GM12878 (cell line): ENCODE measurements around the gene MYMX. TPM values are rescaled to one million over a fixed set of nuclear protein-coding genes. Genes with fewer than 3 reads are reported as not detected.

Source experiments
- ATAC-seq: fragments of 200-7000 bp; cut with Tn5 transposase; 3 replicates; pipeline ENCODE4 v1.9.1; 2020; ENCODE audit warnings: mild to moderate bottlenecking, moderate library complexity
- BruUV-seq: library from RNA; stranded (reverse); fragments of 400-500 nt; replicated peaks from 2 replicates; lab custom pipeline; 2021; lab: Mats Ljungman, UMichigan
- CTCF ChIA-PET: fragments of 300-600 bp; sonication (Branson Sonifier 250); formaldehyde crosslinking; extraction: SDS; loops from one replicate; lab custom pipeline; 2021; ENCODE audit warnings: inconsistent platforms; lab: Yijun Ruan, JAX
- POLR2A ChIA-PET: fragments of 350-600 bp; formaldehyde crosslinking; extraction: SDS; loops from one replicate; lab custom pipeline; 2021; ENCODE audit warnings: inconsistent platforms; lab: Charles Lee
- RAD21 ChIA-PET: fragments of 300-600 bp; sonication (Branson Sonifier 250); formaldehyde crosslinking; loops from one replicate; lab custom pipeline; 2023; ENCODE audit warnings: antibody characterized with exemption; ENCODE audit not compliant: unreplicated experiment; lab: Charles Lee
- SMC1A ChIA-PET: fragments of 300-600 bp; sonication (Branson Sonifier 250); formaldehyde crosslinking; loops from one replicate; lab custom pipeline; 2023; ENCODE audit not compliant: unreplicated experiment, uncharacterized antibody; lab: Charles Lee
- DNase-seq: peaks from one replicate; pipeline ENCODE4 v3.0.0-alpha.2; 2011; ENCODE audit warnings: low read depth, low spot score
- FAIRE-seq: peaks from 3 replicates; lab custom pipeline; 2011; peaks lifted over from hg19 to GRCh38; lab: Jason Lieb, UNC
- H2AFZ ChIP-seq: 2 replicates; pipeline ENCODE4 v1.6.0; 2011; ENCODE audit warnings: low read depth, low read length, control low read depth; ENCODE audit not compliant: control insufficient read depth
- H3K27ac ChIP-seq: 2 replicates; pipeline ENCODE4 v1.5.1; 2011; ENCODE audit warnings: control low read depth; ENCODE audit not compliant: control insufficient read depth, insufficient read depth
- H3K27me3 ChIP-seq, 2 experiments: replicated peaks in 1 of 2; 2 replicates each; pipeline versions ENCODE4 v1.6.0 to v1.6.1; 2011; ENCODE audit warnings: low read length in 1 of 2; ENCODE audit not compliant: control insufficient read depth in 2 of 2, insufficient read depth in 2 of 2
- H3K36me3 ChIP-seq, 2 experiments: 2 replicates each; pipeline ENCODE4 v1.5.1; 2011; ENCODE audit warnings: low read length in 1 of 2; ENCODE audit not compliant: control insufficient read depth in 2 of 2, insufficient read depth in 2 of 2
- H3K4me1 ChIP-seq: 2 replicates; pipeline ENCODE4 v1.6.1; 2011; ENCODE audit warnings: mild to moderate bottlenecking, low read length, moderate library complexity, mixed read lengths; ENCODE audit not compliant: control insufficient read depth, insufficient read depth
- H3K4me2 ChIP-seq: 2 replicates; pipeline ENCODE4 v1.6.0; 2011; ENCODE audit warnings: control low read depth; ENCODE audit not compliant: control insufficient read depth, insufficient read depth
- H3K4me3 ChIP-seq: fragments of 200-600 bp; sonication (generic); 2 replicates; pipeline ENCODE4 v1.5.1; 2016
- H3K79me2 ChIP-seq: 2 replicates; pipeline ENCODE4 v1.6.0; 2011; ENCODE audit warnings: low read length; ENCODE audit not compliant: control insufficient read depth, insufficient read depth
- H3K9ac ChIP-seq: 2 replicates; pipeline ENCODE4 v1.8.0; 2011; ENCODE audit warnings: low read length, control low read depth, mixed read lengths; ENCODE audit not compliant: control insufficient read depth, insufficient read depth
- H3K9me3 ChIP-seq: replicated peaks from 3 replicates; pipeline ENCODE4 v1.5.1; 2011; ENCODE audit warnings: mild to moderate bottlenecking, low read length; ENCODE audit not compliant: control insufficient read depth, insufficient read depth
- H4K20me1 ChIP-seq: 2 replicates; pipeline ENCODE4 v1.6.0; 2011; ENCODE audit not compliant: control insufficient read depth, insufficient read depth
- ASH2L ChIP-seq: fragments of 300-600, 200-600 bp; sonication (generic); IDR thresholded peaks from 2 replicates; pipeline ENCODE4 v1.6.1; 2017; ENCODE audit warnings: low read depth, mild to moderate bottlenecking, borderline replicate concordance
- CBX5 ChIP-seq: sonication (generic); IDR thresholded peaks from 2 replicates; pipeline ENCODE4 v1.6.1; 2016; ENCODE audit warnings: low read depth, moderate library complexity, mild to moderate bottlenecking, inconsistent platforms
- CREM ChIP-seq: IDR thresholded peaks from 2 replicates; pipeline ENCODE4 v1.6.1; 2014; ENCODE audit warnings: antibody characterized with exemption, low read depth
- GATAD2B ChIP-seq: fragments of 450-650 bp; conservative IDR thresholded peaks from 2 replicates; pipeline ENCODE4 v1.6.1; 2017; ENCODE audit warnings: low read depth, mild to moderate bottlenecking, moderate library complexity
- HDAC2 ChIP-seq: fragments of 200-600 bp; sonication (generic); IDR thresholded peaks from 2 replicates; pipeline ENCODE4 v1.6.1; 2017
- HDGF ChIP-seq: fragments of 450-650 bp; IDR thresholded peaks from 2 replicates; pipeline ENCODE4 v1.6.1; 2016; ENCODE audit warnings: antibody characterized with exemption
- IKZF1 ChIP-seq: fragments of 450-650 bp; conservative IDR thresholded peaks from 2 replicates; pipeline ENCODE4 v1.6.1; 2017; ENCODE audit warnings: antibody characterized with exemption, mild to moderate bottlenecking
- LARP7 ChIP-seq: fragments of 450-650 bp; IDR thresholded peaks from 2 replicates; pipeline ENCODE4 v1.6.1; 2017; ENCODE audit warnings: mild to moderate bottlenecking
- POLR2A ChIP-seq: IDR thresholded peaks from 2 replicates; pipeline ENCODE4 v1.6.1; 2011; ENCODE audit warnings: low read depth, mild to moderate bottlenecking, low read length
- POLR2AphosphoS5 ChIP-seq: IDR thresholded peaks from 2 replicates; pipeline ENCODE4 v1.6.1; 2011; ENCODE audit warnings: mild to moderate bottlenecking, low read length, inconsistent platforms
- RAD21 ChIP-seq: IDR thresholded peaks from 2 replicates; pipeline ENCODE4 v1.6.1; 2011; ENCODE audit warnings: mild to moderate bottlenecking, low read depth, low read length, moderate library complexity; ENCODE audit not compliant: insufficient read depth
- RCOR1 ChIP-seq: conservative IDR thresholded peaks from 2 replicates; pipeline ENCODE4 v1.6.1; 2012; ENCODE audit warnings: low read depth, low read length, improper control_type of control experiment
- RUNX3 ChIP-seq: IDR thresholded peaks from 2 replicates; pipeline ENCODE4 v1.6.1; 2012; ENCODE audit warnings: low read length, inconsistent platforms
- SMAD1 ChIP-seq: fragments of 450-650 bp; IDR thresholded peaks from 2 replicates; pipeline ENCODE4 v1.6.1; 2018; ENCODE audit warnings: mild to moderate bottlenecking, low read depth; ENCODE audit not compliant: partially characterized antibody
- ZNF207 ChIP-seq: fragments of 450-650 bp; IDR thresholded peaks from 2 replicates; pipeline ENCODE4 v1.6.1; 2014; ENCODE audit warnings: antibody characterized with exemption, mild to moderate bottlenecking, borderline replicate concordance
- WGBS: methylation state at CpG from one replicate; pipeline ENCODE4 v1.1.6; 2016; ENCODE audit warnings: low lambda C conversion rate; ENCODE audit not compliant: insufficient replicate concordance, insufficient coverage; ENCODE audit errors: missing lambda C conversion rate; 5-methylcytosine and 5-hydroxymethylcytosine counted together
- in situ Hi-C: fragments of 300-500 bp; cut with MboI; formaldehyde crosslinking; loops from 9 replicates; pipeline ENCODE4 v1.14.3; 2018; ENCODE audit warnings: mixed read lengths
- intact Hi-C: fragments of 100-400 bp; cut with micrococcal nuclease; formaldehyde crosslinking; loops from one replicate; pipeline ENCODE4 v1.14.2; 2022; ENCODE audit not compliant: unreplicated experiment
- polyA plus RNA-seq, 11 experiments: library from polyadenylated mRNA; depleted of rRNA in 4 of 11; unstranded in 6 of 11; stranded (reverse) in 5 of 11; fragments of >200 nt; fragmentation: Nextera tagmentation in 4 of 11; fragmentation: Illumina TruSeq in 1 of 11; extraction: Ambion mirVana in 4 of 11; extraction: Trizol in 1 of 11; gene quantifications; 1 replicate in 1 of 11; 2 replicates in 10 of 11; pipeline versions ENCODE4 v1.2.1 to v1.2.3, GENCODE V29; 2011 to 2016; ENCODE audit warnings: inconsistent platforms in 2 of 11, missing spikeins in 2 of 11, low read depth in 1 of 11
- total RNA-seq, 4 experiments: library from RNA; depleted of rRNA in 3 of 4; stranded (reverse); fragments of >200 nt in 3 of 4; fragmentation: Illumina TruSeq in 1 of 4; extraction: Trizol in 1 of 4; gene quantifications; 2 replicates each; pipeline versions ENCODE4 v1.2.1 to v1.2.3, GENCODE V29; 2013 to 2021
- TF ChIP-seq, protein P1 (sequence below): IDR thresholded peaks from 2 replicates; pipeline ENCODE4 v1.6.1; 2011; ENCODE audit warnings: borderline replicate concordance, low read depth, mild to moderate bottlenecking, moderate library complexity, low read length; ENCODE audit not compliant: insufficient read depth, poor library complexity, severe bottlenecking

MYMX gene
- total and polyA plus RNA-seq, 10 of the 15 experiments (the other 5 are each of a cell fraction or from before 2014, with no cell fraction given): not detected

DNA sequence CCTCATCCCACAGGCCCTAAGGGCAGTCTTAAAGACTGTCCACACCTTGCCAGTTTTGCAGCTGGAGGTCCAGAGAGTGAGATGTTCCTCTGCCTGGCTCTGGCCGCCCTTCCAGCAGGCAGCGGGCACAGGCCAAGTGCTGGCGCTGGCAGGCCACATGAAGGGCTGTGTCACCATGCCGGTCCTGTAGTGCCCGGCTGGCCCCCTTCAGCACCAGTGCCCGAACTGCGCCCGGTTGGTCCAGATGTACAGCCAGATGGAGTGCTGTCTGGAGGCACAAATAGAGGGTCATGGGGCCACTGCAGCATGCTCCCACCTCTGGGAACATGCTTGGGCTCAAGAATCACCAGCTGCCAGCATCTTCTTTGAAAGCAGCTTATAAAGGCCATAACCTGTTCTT lies 44.9 kb downstream of the MYMX start:
- Histone ChIP-seq H3K9ac (peak overlapping the region; percentile 90), H3K4me2 (peak overlapping the region; percentile 98), H4K20me1 (no peaks in the 10 kb centered on the region), H3K79me2 (peaks cover 82% of the 10 kb centered on the region), H2AFZ (no peak overlapping the region), H3K27ac (peak overlapping the region; percentile 99), H3K9me3 (no peaks in the 10 kb centered on the region), H3K36me3 (peaks cover 13 to 21% of the 10 kb centered on the region in 2 experiments), H3K27me3 (no peaks in the 10 kb centered on the region), H3K4me3 (peak overlapping the region; percentile 98), H3K4me1 (peaks cover 62% of the 10 kb centered on the region)
- ChIA-PET SMC1A (interaction anchor here (1.3 to 2.2 kb wide), 4 partner anchors 14 to 166 kb away, joined by 3 to 18 read pairs (median 5); partner anchors contain the start of gene HSP90AB1), RAD21 (interaction anchor here (0.7 to 2.2 kb wide), 8 partner anchors 8 to 85 kb away, joined by 3 to 12 read pairs (median 5); partner anchors contain the start of genes HSP90AB1 and SLC29A1), CTCF (interaction anchor here (1.2 to 2.5 kb wide), 13 partner anchors 8 to 164 kb away, joined by 3 to 24 read pairs (median 5); partner anchors contain the start of gene HSP90AB1), POLR2A (interaction anchor here (0.6 to 10.7 kb wide), 7 partner anchors 10 to 188 kb away, joined by 4 to 131 read pairs (median 8); partner anchors contain the start of genes HSP90AB1 and SLC29A1)
- in situ Hi-C loops: no loop called here
- TF ChIP-seq CBX5: no peak
- no peak for TF ChIP-seq IKZF1
- TF ChIP-seq HDGF: no peak
- peak; percentile 11; the same call in 1 of the 2 replicates for TF ChIP-seq POLR2AphosphoS5
- no peak for TF ChIP-seq CREM
- 0 out of 2 replicates have a peak, but pooled peaks have one; percentile 37 for TF ChIP-seq LARP7
- no peak for TF ChIP-seq RCOR1
- no peak for TF ChIP-seq ASH2L
- TF ChIP-seq RAD21: no peak
- TF ChIP-seq GATAD2B: peak; percentile 5; the same call in 1 of the 2 replicates
- no peak for TF ChIP-seq POLR2A
- TF ChIP-seq, protein P1, sequence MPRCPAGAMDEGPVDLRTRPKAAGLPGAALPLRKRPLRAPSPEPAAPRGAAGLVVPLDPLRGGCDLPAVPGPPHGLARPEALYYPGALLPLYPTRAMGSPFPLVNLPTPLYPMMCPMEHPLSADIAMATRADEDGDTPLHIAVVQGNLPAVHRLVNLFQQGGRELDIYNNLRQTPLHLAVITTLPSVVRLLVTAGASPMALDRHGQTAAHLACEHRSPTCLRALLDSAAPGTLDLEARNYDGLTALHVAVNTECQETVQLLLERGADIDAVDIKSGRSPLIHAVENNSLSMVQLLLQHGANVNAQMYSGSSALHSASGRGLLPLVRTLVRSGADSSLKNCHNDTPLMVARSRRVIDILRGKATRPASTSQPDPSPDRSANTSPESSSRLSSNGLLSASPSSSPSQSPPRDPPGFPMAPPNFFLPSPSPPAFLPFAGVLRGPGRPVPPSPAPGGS: no peak
- TF ChIP-seq HDAC2: no peak
- TF ChIP-seq RUNX3: no peak
- TF ChIP-seq SMAD1: no peak
- TF ChIP-seq ZNF207: no peak
- DNase-seq (no peak), FAIRE-seq (no peak), ATAC-seq (no peak)
- no TSS peak for BruUV-seq
- intact Hi-C loops: no loop called here
- 76% methylated on average over 8 of the region's 8 CpGs for WGBS
